WTC11 (cell line): ENCODE data around the gene YIPF5. TPM values are rescaled to one million over a fixed set of nuclear protein-coding genes. Genes with fewer than 3 reads are reported as not detected.

Experiments
- ATAC-seq: fragments of 200-7000 bp; cut with Tn5 transposase; 2 replicates; pipeline ENCODE4 v1.10.0; 2021; ENCODE audit warnings: mild to moderate bottlenecking, moderate library complexity
- CTCF ChIA-PET: fragments of 300-600 bp; sonication (Branson Sonifier 250); formaldehyde crosslinking; loops from one replicate; lab custom pipeline; 2021; ENCODE audit warnings: antibody characterized with exemption; lab: Charles Lee
- POLR2A ChIA-PET: fragments of 350-600 bp; sonication (Branson Sonifier 250); formaldehyde crosslinking; loops from one replicate; lab custom pipeline; 2021; ENCODE audit warnings: antibody characterized with exemption; lab: Charles Lee
- DNase-seq: peaks from one replicate; pipeline ENCODE4 v3.0.0; 2021; ENCODE audit warnings: low spot score
- H3K27ac Mint-ChIP-seq: 2 replicates; pipeline ENCODE4 v1.8.0; 2021; ENCODE audit warnings: mixed read lengths
- H3K27me3 Mint-ChIP-seq: 2 replicates; pipeline ENCODE4 v1.8.0; 2021; ENCODE audit warnings: low read depth, mild to moderate bottlenecking, moderate library complexity, mixed read lengths
- H3K36me3 Mint-ChIP-seq: 2 replicates; pipeline ENCODE4 v1.8.0; 2021; ENCODE audit warnings: mixed read lengths
- H3K4me1 Mint-ChIP-seq: 2 replicates; pipeline ENCODE4 v1.8.0; 2022; ENCODE audit warnings: mixed read lengths
- H3K4me3 Mint-ChIP-seq: 2 replicates; pipeline ENCODE4 v1.8.0; 2021; ENCODE audit warnings: mild to moderate bottlenecking, moderate library complexity, mixed read lengths
- H3K9me3 Mint-ChIP-seq: 2 replicates; pipeline ENCODE4 v1.8.0; 2021; ENCODE audit warnings: mixed read lengths
- AFF4 ChIP-seq: sonication (generic); formaldehyde crosslinking; IDR thresholded peaks from 2 replicates; pipeline ENCODE4 v1.8.1; 2023; ENCODE audit warnings: mild to moderate bottlenecking, missing genetic modification reagents, borderline replicate concordance
- CDX4 ChIP-seq: fragments of 250-450 bp; sonication (Bioruptor Pico); IDR thresholded peaks from 2 replicates; pipeline ENCODE4 v1.9.0; 2021; ENCODE audit warnings: moderate library complexity, mild to moderate bottlenecking, inconsistent platforms, borderline replicate concordance
- CTCF ChIP-seq: fragments of 200-600 bp; IDR thresholded peaks from 2 replicates; pipeline ENCODE4 v1.8.0; 2022; ENCODE audit warnings: antibody characterized with exemption
- E2F4 ChIP-seq: sonication (generic); formaldehyde crosslinking; IDR thresholded peaks from 2 replicates; pipeline ENCODE4 v1.8.1; 2022; ENCODE audit warnings: low read depth, mild to moderate bottlenecking, moderate library complexity, missing genetic modification reagents, borderline replicate concordance
- E2F5 ChIP-seq: sonication (generic); formaldehyde crosslinking; IDR thresholded peaks from 2 replicates; pipeline ENCODE4 v1.8.1; 2022; ENCODE audit warnings: mild to moderate bottlenecking, moderate library complexity, missing genetic modification reagents
- EMX1 ChIP-seq: fragments of 250-450 bp; sonication (Bioruptor Pico); IDR thresholded peaks from 2 replicates; pipeline ENCODE4 v1.8.0; 2021; ENCODE audit warnings: mild to moderate bottlenecking
- FOXP1 ChIP-seq: sonication (generic); formaldehyde crosslinking; IDR thresholded peaks from 2 replicates; pipeline ENCODE4 v1.8.0; 2022; ENCODE audit warnings: missing genetic modification reagents, mild to moderate bottlenecking, moderate library complexity, borderline replicate concordance
- JAZF1 ChIP-seq: fragments of 250-450 bp; sonication (Bioruptor Pico); IDR thresholded peaks from 2 replicates; pipeline ENCODE4 v1.9.0; 2021; ENCODE audit warnings: moderate library complexity, mild to moderate bottlenecking, inconsistent platforms
- MAX ChIP-seq: sonication (generic); formaldehyde crosslinking; IDR thresholded peaks from 2 replicates; pipeline ENCODE4 v1.8.0; 2022; ENCODE audit warnings: mild to moderate bottlenecking, missing genetic modification reagents
- OVOL2 ChIP-seq: fragments of 250-450 bp; sonication (Bioruptor Pico); IDR thresholded peaks from 2 replicates; pipeline ENCODE4 v1.9.0; 2021; ENCODE audit warnings: mild to moderate bottlenecking, borderline replicate concordance
- PRRX2 ChIP-seq: fragments of 250-450 bp; sonication (Bioruptor Pico); IDR thresholded peaks from 2 replicates; pipeline ENCODE4 v1.8.0; 2021; ENCODE audit warnings: mild to moderate bottlenecking
- SOX15 ChIP-seq: fragments of 250-450 bp; sonication (Bioruptor Pico); IDR thresholded peaks from 2 replicates; pipeline ENCODE4 v1.9.0; 2021; ENCODE audit warnings: mild to moderate bottlenecking
- TCF7 ChIP-seq: sonication (generic); formaldehyde crosslinking; IDR thresholded peaks from 2 replicates; pipeline ENCODE4 v1.8.0; 2022; ENCODE audit warnings: mild to moderate bottlenecking, low read depth, missing genetic modification reagents, moderate library complexity
- ZMAT4 ChIP-seq: fragments of 250-450 bp; sonication (Bioruptor Pico); IDR thresholded peaks from 2 replicates; pipeline ENCODE4 v1.9.0; 2021; ENCODE audit warnings: mild to moderate bottlenecking
- ZNF396 ChIP-seq: fragments of 250-450 bp; sonication (Bioruptor Pico); IDR thresholded peaks from 2 replicates; pipeline ENCODE4 v1.8.0; 2021; ENCODE audit warnings: mild to moderate bottlenecking, moderate library complexity, borderline replicate concordance
- ZNF416 ChIP-seq: fragments of 250-450 bp; sonication (Bioruptor Pico); IDR thresholded peaks from 2 replicates; pipeline ENCODE4 v1.9.0; 2021; ENCODE audit warnings: mild to moderate bottlenecking, inconsistent platforms
- ZNF512 ChIP-seq: sonication (generic); formaldehyde crosslinking; IDR thresholded peaks from 2 replicates; pipeline ENCODE4 v1.8.1; 2022; ENCODE audit warnings: missing genetic modification reagents, borderline replicate concordance
- ZNF671 ChIP-seq: fragments of 250-450 bp; sonication (Bioruptor Pico); IDR thresholded peaks from 2 replicates; pipeline ENCODE4 v1.8.0; 2021; ENCODE audit warnings: mild to moderate bottlenecking
- total RNA-seq: library from RNA; stranded (reverse); gene quantifications from 3 replicates; pipeline ENCODE4 v1.2.3, GENCODE V29; 2021

YIPF5 gene
- total RNA-seq, 1 experiment from 2014 or later, result 39.2 TPM

GRCh38 chr5:144205141-144205551 is 34.7 kb upstream of the YIPF5 start (continued):
- no peak for TF ChIP-seq ZNF512 (CRISPR knock-in tag)
- TF ChIP-seq FOXP1 (CRISPR knock-in tag), result peak; percentile 45; the same call in 1 of the 2 replicates
- no peak for TF ChIP-seq CDX4 (CRISPR knock-in tag)
- TF ChIP-seq MAX (CRISPR knock-in tag), result peak; percentile 40; the same call in 1 of the 2 replicates
- TF ChIP-seq E2F5 (CRISPR knock-in tag), result no peak

- Mint-ChIP-seq H3K4me3 (peak overlapping the region; percentile 64), H3K36me3 (no peaks in the 10 kb centered on the region), H3K4me1 (peaks cover 12% of the 10 kb centered on the region), H3K27me3 (peaks cover 40% of the 10 kb centered on the region), H3K27ac (no peak overlapping the region), H3K9me3 (no peaks in the 10 kb centered on the region)
- ATAC-seq, result peak; percentile 72
- TF ChIP-seq JAZF1 (CRISPR knock-in tag) (no peak), CTCF (peak; percentile 71), ZMAT4 (no peak), OVOL2 (no peak)
- POLR2A ChIA-PET, result no interaction called here
- DNase-seq, result peak; percentile 32
- CTCF ChIA-PET, result interaction anchor here (0.5 to 2.4 kb wide), 39 partner anchors 9 to 1608 kb away, joined by 3 to 23 read pairs (median 4); no protein-coding TSS in a partner anchor
Observed at GRCh38 chr5:144203750-144204596, 33.5 kb upstream of the YIPF5 start.

GRCh38 chr5:144202726-144203125 is 32.3 kb upstream of the YIPF5 start:
- no peaks in the 10 kb centered on the region for H3K36me3 Mint-ChIP-seq
- peaks cover 12% of the 10 kb centered on the region for H3K4me1 Mint-ChIP-seq
- H3K27ac Mint-ChIP-seq, result no peak overlapping the region
- no peak overlapping the region for H3K4me3 Mint-ChIP-seq
- no peak for ATAC-seq
- CTCF ChIA-PET, result no interaction called here
- no peaks in the 10 kb centered on the region for H3K9me3 Mint-ChIP-seq
- peaks cover 38% of the 10 kb centered on the region for H3K27me3 Mint-ChIP-seq
- TF ChIP-seq E2F4 (CRISPR knock-in tag) (no peak), SOX15 (CRISPR knock-in tag) (no peak), ZNF671 (CRISPR knock-in tag) (no peak), EMX1 (CRISPR knock-in tag) (no peak), AFF4 (no peak), PRRX2 (no peak), ZNF416 (no peak), ZNF396 (no peak), TCF7 (CRISPR knock-in tag) (no peak)
- no peak for DNase-seq
- POLR2A ChIA-PET, result no interaction called here
